Hematopoietic multipotent progenitor cell treated with erythropoietin and hydrocortisone succinate and interleukin-3 and kit ligand, for 6 days (in vitro differentiated cells): Measurements from ENCODE around the gene AKT1.

ENCODE experiments used
- DNase-seq: peaks from one replicate; pipeline ENCODE4 v3.0.0-alpha.2; 2015

The AKT1 gene

DNA sequence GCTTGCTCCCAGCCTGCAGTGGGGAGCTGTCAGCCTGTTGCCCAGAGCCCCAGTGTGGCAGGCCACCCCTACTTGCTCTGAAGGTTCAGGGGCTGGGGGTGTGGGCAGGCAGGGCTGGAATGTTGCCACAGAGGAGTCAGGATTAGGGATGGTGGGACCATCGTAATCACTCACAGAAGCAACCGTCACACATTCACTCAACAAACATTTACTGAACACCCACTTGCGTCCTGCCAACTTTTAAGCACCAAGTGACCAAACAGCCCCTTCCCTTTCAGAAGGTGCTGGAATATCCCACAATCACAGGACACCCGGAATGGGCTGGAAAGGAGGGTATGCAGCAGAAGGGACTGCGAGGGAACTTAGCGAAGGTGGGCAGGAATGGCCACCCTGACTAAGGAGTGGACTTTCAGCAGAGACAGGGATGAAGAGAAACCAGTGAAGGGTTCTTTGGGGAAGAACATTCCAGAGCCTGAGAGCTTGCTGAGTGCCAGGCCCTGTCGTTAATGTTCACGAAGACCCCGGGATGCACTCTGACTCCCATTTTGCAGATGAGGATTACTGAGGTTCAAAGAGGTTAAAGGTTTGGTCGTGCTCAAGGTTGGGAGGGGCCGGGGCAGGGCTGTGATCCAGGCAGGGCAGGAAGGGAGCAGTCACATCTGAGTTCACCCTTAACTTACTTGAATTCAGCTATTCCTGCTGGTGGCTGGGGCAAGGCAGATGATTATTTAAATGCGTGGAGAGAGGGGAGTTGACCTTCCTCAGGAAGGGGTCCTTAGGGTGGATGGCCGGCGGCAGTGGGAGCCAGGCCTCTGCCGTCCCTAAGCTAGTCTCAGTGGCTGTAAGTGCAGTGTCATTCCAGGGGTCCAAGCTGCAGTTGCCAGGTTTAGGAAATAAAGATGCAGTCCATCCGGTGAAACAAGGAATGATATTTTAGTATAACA lies 3.0 kb upstream of the AKT1 start:
- DNase-seq: no peak

- DNase-seq: peak; percentile 40
Measured at GRCh38 chr14:104797115-104798044, 1.8 kb upstream of the AKT1 start.

- no peak for DNase-seq
Measured at GRCh38 chr14:104796687-104797081, 1.1 kb upstream of the AKT1 start.

- DNase-seq: peak; percentile 68
Measured at GRCh38 chr14:104795781-104796686, 486 bp upstream of the AKT1 start.

GRCh38 chr14:104794631-104794992 lies 936 bp downstream of the AKT1 start:
- peak; percentile 34 for DNase-seq

DNA sequence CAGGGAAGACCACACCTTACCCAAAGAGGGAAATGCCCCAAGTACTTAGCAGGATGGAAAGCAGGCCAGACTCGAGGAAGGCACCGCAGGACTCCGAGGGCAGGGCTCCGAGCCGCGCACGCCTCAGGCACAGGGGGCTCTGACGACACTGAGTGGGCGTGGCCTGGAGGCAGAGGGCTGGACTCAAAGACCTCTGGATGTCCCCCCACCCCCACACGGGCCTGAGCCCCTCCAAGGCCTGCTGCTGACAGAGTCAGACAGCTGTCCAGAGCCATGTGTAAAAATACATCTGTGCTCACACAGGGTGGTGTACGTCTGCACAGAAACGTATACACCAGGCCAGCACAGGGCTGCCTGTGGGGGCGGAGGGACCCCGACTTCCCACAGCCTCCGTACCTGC lies 1.4 kb downstream of the AKT1 start:
- peak; percentile 80 for DNase-seq

DNA sequence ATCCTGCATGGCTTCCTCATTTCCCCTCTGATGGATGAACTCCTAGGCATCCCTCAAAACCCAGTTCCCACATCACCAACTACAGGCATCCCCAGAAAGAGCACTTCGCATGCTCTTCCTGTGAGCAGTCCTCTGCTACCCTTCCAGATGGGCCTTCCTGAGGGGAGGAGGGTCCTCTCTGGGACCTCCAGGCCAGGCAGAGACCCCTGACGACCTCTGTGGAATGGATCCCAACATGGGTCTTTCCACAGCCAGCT lies 1.9 kb downstream of the AKT1 start:
- no peak for DNase-seq

- DNase-seq: no peak
Measured at GRCh38 chr14:104792945-104793702, 2.4 kb downstream of the AKT1 start.

- no peak for DNase-seq
Measured at GRCh38 chr14:104792101-104792884, 3.3 kb downstream of the AKT1 start.

DNA sequence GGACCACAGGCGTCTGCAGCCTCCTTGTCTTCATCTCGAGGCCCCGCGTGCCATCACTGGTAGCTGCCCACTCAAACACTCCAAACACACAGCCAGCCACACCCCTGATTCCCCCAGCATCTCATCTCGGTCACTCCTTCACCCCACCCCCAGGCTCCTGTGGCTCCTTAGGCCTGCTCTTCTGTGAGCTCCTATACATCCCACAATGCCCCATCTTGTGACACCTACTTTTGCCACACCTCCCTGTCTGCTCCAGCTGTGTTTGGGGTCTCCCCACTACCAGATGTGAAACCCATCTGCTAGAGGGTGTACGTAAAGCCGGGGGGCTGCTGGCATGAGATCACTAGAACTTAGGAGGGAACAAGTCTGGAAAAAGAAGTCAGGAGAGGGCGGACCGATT lies 4.1 kb downstream of the AKT1 start:
- DNase-seq: no peak

GRCh38 chr14:104789752-104790743 lies 5.5 kb downstream of the AKT1 start:
- no peak for DNase-seq

DNA sequence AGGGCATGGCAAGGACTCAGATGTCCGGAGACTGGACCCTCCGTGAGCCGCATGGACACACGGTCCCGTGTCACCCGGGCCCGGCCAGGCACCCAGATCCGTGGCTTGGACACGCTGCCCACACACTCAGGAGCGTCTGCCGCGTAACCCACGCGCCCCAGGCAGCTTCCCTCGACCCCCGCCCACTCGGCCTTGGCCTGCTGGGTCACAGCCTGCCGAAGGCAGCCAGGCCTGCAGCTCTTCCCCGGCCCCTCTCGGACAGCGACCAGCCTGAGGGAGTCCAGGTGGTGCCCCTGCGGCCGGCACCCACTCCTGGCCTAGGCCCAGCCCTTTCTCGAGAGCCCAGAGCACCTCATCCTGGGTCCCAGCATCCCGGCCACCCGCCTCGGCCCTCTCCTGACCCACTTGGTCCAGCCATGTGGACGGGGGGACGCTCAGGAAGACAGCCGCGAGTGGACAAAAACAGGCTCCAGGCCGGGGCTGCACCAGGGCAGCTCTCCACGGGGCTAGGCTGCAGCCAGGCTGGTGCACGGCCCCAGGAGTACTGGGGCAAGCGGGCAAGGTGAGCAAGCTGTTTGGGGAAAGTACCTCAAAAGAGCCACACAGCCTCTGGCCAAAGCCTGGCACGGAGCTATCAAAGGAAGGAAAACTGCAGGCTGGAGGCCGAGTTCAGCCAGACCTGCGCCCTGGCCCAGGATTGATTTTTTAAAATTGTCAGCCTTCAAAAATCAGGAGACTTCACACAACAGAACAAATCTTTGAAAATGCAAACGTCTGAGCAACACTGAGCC lies 6.5 kb downstream of the AKT1 start:
- DNase-seq: no peak

DNA sequence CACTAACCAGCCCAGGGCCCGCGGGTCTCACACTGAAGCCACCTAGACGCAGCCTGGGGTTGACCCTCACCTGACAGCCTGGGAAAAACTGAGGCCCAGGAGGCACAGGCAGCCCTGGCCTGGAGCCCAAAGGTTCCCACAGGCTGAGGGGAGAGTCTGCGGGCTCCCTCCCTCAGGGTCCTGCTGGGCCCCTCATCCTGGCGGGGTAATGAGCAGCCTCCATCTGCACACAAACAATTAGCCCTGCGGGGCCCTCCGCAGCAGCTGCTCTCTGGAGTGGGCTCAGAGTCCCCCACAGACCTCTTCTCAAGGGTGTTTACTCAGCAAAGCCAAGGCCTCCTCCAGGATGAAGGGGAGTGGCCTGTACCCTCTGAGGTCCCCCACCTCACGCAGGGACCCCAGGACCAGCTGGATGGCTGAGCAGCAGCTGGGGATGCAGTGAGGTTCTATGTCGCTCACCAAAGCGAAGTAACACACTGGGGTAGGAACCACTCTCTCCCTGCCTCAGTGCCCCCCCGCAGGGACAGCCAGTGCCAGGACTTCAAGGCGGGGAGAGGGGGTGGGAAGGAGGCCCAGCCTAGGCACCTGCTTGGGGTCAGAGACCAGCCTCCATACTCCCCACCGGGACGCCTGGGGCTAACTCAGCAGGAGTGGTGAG lies 7.3 kb downstream of the AKT1 start:
- DNase-seq: no peak

DNA sequence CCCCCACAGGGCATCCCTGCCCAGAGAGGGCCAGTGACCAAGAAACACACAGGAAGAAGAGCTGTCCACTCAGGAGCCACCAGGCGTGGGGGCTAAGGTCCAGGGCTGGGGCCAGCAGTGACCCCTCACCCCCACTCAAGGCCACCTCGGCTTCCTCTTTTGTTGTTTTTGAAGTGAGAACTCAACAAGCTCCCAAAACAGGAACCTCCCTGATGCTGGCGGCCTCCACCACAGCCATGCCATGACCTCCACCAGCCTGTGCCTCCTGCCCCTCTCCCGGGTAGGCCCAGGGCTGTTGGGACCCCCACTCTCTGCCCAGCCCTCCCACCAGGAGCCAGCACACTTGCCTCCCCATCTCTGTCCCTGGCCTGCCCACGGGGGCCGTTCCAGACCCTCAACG lies 7.8 kb downstream of the AKT1 start:
- no peak for DNase-seq

GRCh38 chr14:104786726-104787675 lies 8.5 kb downstream of the AKT1 start:
- no peak for DNase-seq

GRCh38 chr14:104786091-104786586 lies 9.4 kb downstream of the AKT1 start:
- DNase-seq: peak; percentile 64

GRCh38 chr14:104785708-104786080 lies 9.9 kb downstream of the AKT1 start:
- DNase-seq: no peak
